Adrenal gland (tissue), 12 donors: Measurements from ENCODE around the gene POU4F2. TPM values are rescaled to one million over a fixed set of nuclear protein-coding genes. Genes with fewer than 3 reads are reported as not detected.

Source experiments
- DNase-seq, 7 donors: peaks; one replicate each; pipeline ENCODE4 v3.0.0-alpha.2; 2019 to 2020
- H3K27ac ChIP-seq, 5 donors: fragments of 200-600 bp; sonication (generic) in 4 of 5; 1 replicate in 3 of 5; 2 replicates in 2 of 5; pipeline versions ENCODE4 v1.5.1 to v1.8.0; 2016 to 2020; ENCODE audit warnings: mild to moderate bottlenecking in 1 of 5
- H3K27me3 ChIP-seq: fragments of 200-600 bp; 2 replicates; pipeline ENCODE4 v1.8.0; 2021
- H3K36me3 ChIP-seq, 2 donors: fragments of 200-600 bp; replicated peaks in 1 of 2; 1 replicate in 1 of 2; 2 replicates in 1 of 2; pipeline versions ENCODE4 v1.5.1 to v1.8.0; 2018 to 2022
- H3K4me1 ChIP-seq, 2 donors: fragments of 200-600 bp; replicated peaks in 1 of 2; 1 replicate in 1 of 2; 2 replicates in 1 of 2; pipeline versions ENCODE4 v1.5.1 to v1.8.0; 2018 to 2021
- H3K4me3 ChIP-seq, 4 donors: fragments of 200-600 bp; sonication (generic) in 3 of 4; one replicate each; pipeline ENCODE4 v1.5.1; 2016 to 2018
- H3K9me3 ChIP-seq, 3 donors: fragments of 200-600 bp; sonication (generic) in 1 of 3; replicated peaks in 1 of 3; 1 replicate in 2 of 3; 2 replicates in 1 of 3; pipeline versions ENCODE4 v1.5.1 to v1.8.0; 2016 to 2021
- CTCF ChIP-seq, 6 experiments: fragments of 450-650 bp in 4 of 6; fragments of 200-600 bp in 2 of 6; sonication (generic) in 1 of 6; IDR thresholded peaks; 1 replicate in 5 of 6; 2 replicates in 1 of 6; pipeline versions ENCODE4 v1.5.1 to v1.8.0; 2016 to 2021; ENCODE audit warnings: antibody characterized with exemption in 6 of 6, mild to moderate bottlenecking in 2 of 6, moderate library complexity in 1 of 6
- POLR2A ChIP-seq, 2 donors: fragments of 450-650 bp; IDR thresholded peaks; one replicate each; pipeline ENCODE4 v1.6.1; 2017; ENCODE audit warnings: antibody characterized with exemption in 2 of 2, mild to moderate bottlenecking in 2 of 2, moderate library complexity in 1 of 2
- WGBS, 4 donors: extraction: QIAGEN DNeasy Blood & Tissue Kit in 2 of 4; methylation state at CpG; one replicate each; pipeline versions ENCODE4 v1.1.5 to v1.1.7; 2013 to 2017; 5-methylcytosine and 5-hydroxymethylcytosine counted together
- intact Hi-C, 2 donors: fragments of 100-400 bp; cut with DNase I; formaldehyde crosslinking; loops; one replicate each; pipeline versions ENCODE4 v1.14.1 to v1.15.0; 2022 to 2023
- polyA plus RNA-seq, 3 donors: library from polyadenylated mRNA; stranded (reverse); fragments of 200-250 nt in 2 of 3; fragments of 350-450 nt in 1 of 3; fragmentation: Illumina TruSeq in 1 of 3; extraction: RNeasy Lipid Tissue Mini Kit (QIAGEN cat#74804) in 1 of 3; gene quantifications; one replicate each; pipeline ENCODE4 v1.2.3, GENCODE V29; 2013 to 2014
- total RNA-seq, 9 donors: library from RNA; depleted of rRNA in 4 of 9; stranded (reverse); fragments of >200 nt in 4 of 9; fragments of 120-200 nt in 1 of 9; fragmentation: NEBNext Ultra II Directional in 1 of 9; extraction: Animal tissue kit (Norgen Biotek cat#: 25700) in 1 of 9; gene quantifications; one replicate each; pipeline versions ENCODE4 v1.1.0 to v1.2.4, GENCODE V29; 2013 to 2023
- donor health status: healthy with polysubstance abuse.
- donor health status: Bipolar disorder and iron deficiency.
- donor health status: DM: yes; HTN: yes; CAD: no.
- donor health status: DM: no; HTN: no; CAD: no.
- donor health status: DM: no; HTN: no; CAD: no.
- donor health status: DM: yes; HTN: yes; CAD: no.

POU4F2 gene
- total and polyA plus RNA-seq, 12 donors: not detected

DNA sequence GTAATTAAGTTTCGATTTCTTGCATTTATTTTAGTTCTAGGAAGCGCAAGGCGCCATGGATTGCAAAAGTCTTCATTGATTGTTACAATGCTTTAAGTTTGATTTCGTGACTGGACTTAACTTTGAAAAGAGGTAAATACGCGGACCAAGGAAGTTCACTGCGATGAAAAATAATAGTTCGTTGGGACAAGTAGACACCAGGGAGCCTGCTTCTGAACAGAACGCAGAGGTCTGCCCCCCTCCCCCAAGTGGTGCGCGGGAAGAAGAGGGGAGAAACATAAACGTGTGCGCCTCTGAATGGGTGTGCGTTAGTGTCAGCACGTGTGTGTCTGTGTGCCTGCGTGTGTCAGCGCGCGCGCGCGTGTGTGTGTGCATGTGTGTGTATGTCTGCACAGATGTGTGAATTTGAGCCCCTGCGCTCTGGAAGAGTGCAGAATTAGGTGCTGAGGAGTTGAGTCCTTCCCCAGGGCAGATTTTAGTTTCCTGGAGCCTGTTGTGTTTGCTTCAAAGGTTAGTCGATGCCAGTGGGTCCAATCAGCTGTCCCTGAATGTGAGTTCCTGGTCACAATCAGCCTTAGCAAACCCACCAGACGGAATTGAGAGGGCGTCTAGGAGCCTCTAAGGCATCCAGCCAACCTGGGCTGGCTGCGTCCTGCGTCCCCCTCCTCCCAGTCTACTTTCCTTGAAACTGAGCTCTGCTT lies 5.8 kb upstream of the POU4F2 start:
- Histone ChIP-seq H3K4me3 (no peak overlapping the region), H3K4me1 (no peaks in the 10 kb centered on the region), H3K27me3 (peaks cover 62% of the 10 kb centered on the region), H3K36me3 (no peaks in the 10 kb centered on the region), H3K27ac (no peak overlapping the region), H3K9me3 (no peaks in the 10 kb centered on the region)
- TF ChIP-seq POLR2A (IDR thresholded peaks at IDR 0.05) (no peak), CTCF (IDR thresholded peaks at IDR 0.05) (no peak)
- 3 to 8% (median 6%) methylated on average over 28 of the region's 28 CpGs for whole genome bisulfite sequencing, 4 donors
- DNase-seq: no peak
- intact Hi-C loops: no loop called here

- Histone ChIP-seq H3K36me3 (no peaks in the 10 kb centered on the region), H3K27me3 (peaks cover 67% of the 10 kb centered on the region), H3K4me3 (no peak overlapping the region), H3K27ac (no peak overlapping the region), H3K4me1 (no peaks in the 10 kb centered on the region), H3K9me3 (no peaks in the 10 kb centered on the region)
- WGBS, 4 donors: 2 to 8% (median 3%) methylated on average over 7 of the region's 7 CpGs
- no peak for TF ChIP-seq POLR2A (IDR thresholded peaks at IDR 0.05)
- no peak for TF ChIP-seq CTCF (IDR thresholded peaks at IDR 0.05)
- intact Hi-C loops: no loop called here
- no peak for DNase-seq
Measured at GRCh38 chr4:146633471-146633800, 5.3 kb upstream of the POU4F2 start.

DNA sequence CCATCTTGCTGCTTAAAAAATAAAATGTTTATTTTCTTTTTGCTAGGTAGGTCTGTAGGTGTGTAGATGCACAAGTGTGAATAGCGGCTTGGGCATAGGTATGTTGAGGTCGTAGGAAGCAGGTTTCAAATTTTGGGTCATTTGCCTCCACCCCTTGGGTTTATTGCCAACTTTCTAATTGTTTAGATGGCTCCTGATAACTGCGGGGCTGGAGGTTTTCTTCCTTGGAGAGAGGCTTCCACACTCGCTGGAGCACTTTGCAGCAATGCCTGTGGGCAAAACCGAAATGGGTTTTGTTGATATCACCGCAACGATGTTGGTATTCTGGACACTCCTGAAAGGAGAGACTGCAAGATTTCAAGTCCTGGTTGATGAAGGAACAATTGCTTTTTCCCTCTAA lies 3.9 kb upstream of the POU4F2 start:
- no peak for TF ChIP-seq POLR2A (IDR thresholded peaks at IDR 0.05)
- no peak for TF ChIP-seq CTCF (IDR thresholded peaks at IDR 0.05)
- H3K36me3 ChIP-seq: no peaks in the 10 kb centered on the region
- H3K9me3 ChIP-seq: no peaks in the 10 kb centered on the region
- H3K4me3 ChIP-seq: no peak overlapping the region
- H3K27ac ChIP-seq: no peak overlapping the region
- no peak for DNase-seq
- H3K4me1 ChIP-seq: peaks cover 0 to 9% of the 10 kb centered on the region in 2 donors
- H3K27me3 ChIP-seq: peaks cover 78% of the 10 kb centered on the region
- 3 to 7% (median 5%) methylated on average over 7 of the region's 7 CpGs for WGBS, 4 donors
- intact Hi-C loops: no loop called here

GRCh38 chr4:146637621-146638332 lies 916 bp upstream of the POU4F2 start:
- H3K9me3 ChIP-seq: no peaks in the 10 kb centered on the region
- intact Hi-C loops: no loop called here
- peaks cover 0 to 9% of the 10 kb centered on the region in 2 donors for H3K4me1 ChIP-seq
- DNase-seq: no peak
- TF ChIP-seq POLR2A (IDR thresholded peaks at IDR 0.05): no peak
- no peak for TF ChIP-seq CTCF (IDR thresholded peaks at IDR 0.05)
- 2 to 4% (median 3%) methylated on average over 20 to 35 of the region's 35 CpGs for WGBS, 4 donors
- peaks cover 82% of the 10 kb centered on the region for H3K27me3 ChIP-seq
- peak overlapping the region in 1 of 4 donors; percentile 13 for H3K4me3 ChIP-seq
- no peak overlapping the region for H3K27ac ChIP-seq
- H3K36me3 ChIP-seq: no peaks in the 10 kb centered on the region
